SU-DHL-6 (cell line): ENCODE data around the gene PDZD2.

Source experiments
- H2AFZ ChIP-seq: fragments of 200-600 bp; sonication (generic); 2 replicates; pipeline ENCODE4 v1.6.1; 2014; ENCODE audit warnings: low read depth, mild to moderate bottlenecking, moderate library complexity, mixed read lengths, antibody characterized with exemption, low read length; ENCODE audit not compliant: severe bottlenecking
- H3F3A ChIP-seq: fragments of 200-600 bp; shearing (Covaris generic); 2 replicates; pipeline ENCODE4 v1.6.0; 2016; ENCODE audit warnings: antibody characterized with exemption, mild to moderate bottlenecking; ENCODE audit not compliant: insufficient read depth
- H3K27ac ChIP-seq: fragments of 200-600 bp; sonication (generic); 2 replicates; pipeline ENCODE4 v1.5.1; 2016; ENCODE audit warnings: low read depth, mild to moderate bottlenecking, low read length, moderate library complexity, mixed read lengths
- H3K27me3 ChIP-seq: fragments of 200-600 bp; sonication (generic), shearing (Covaris generic); 2 replicates; pipeline ENCODE4 v1.6.0; 2014; ENCODE audit warnings: mild to moderate bottlenecking, low read length
- H3K36me3 ChIP-seq: fragments of 200-600 bp; sonication (generic); 2 replicates; pipeline ENCODE4 v1.6.1; 2014; ENCODE audit warnings: mild to moderate bottlenecking, low read length, mixed read lengths
- H3K4me2 ChIP-seq: fragments of 300-600, 200-600 bp; shearing (Covaris generic), sonication (generic); 2 replicates; pipeline ENCODE4 v1.6.0; 2014; ENCODE audit warnings: low read length, low read depth, mild to moderate bottlenecking; ENCODE audit not compliant: poor library complexity, severe bottlenecking
- H3K4me3 ChIP-seq: fragments of 200-600 bp; sonication (generic); 2 replicates; pipeline ENCODE4 v1.5.1; 2014; ENCODE audit warnings: antibody characterized with exemption, low read length, mild to moderate bottlenecking, mixed read lengths; ENCODE audit not compliant: insufficient read depth, poor library complexity, severe bottlenecking
- H3K79me2 ChIP-seq: fragments of 200-600 bp; sonication (generic); 2 replicates; pipeline ENCODE4 v1.6.1; 2014; ENCODE audit warnings: mild to moderate bottlenecking, low read length, moderate library complexity; ENCODE audit not compliant: insufficient read depth
- H3K9ac ChIP-seq: fragments of 200-600 bp; sonication (generic); 2 replicates; pipeline ENCODE4 v1.7.0; 2014; ENCODE audit warnings: mild to moderate bottlenecking, low read length
- H3K9me2 ChIP-seq: fragments of 200-600 bp; sonication (generic); replicated peaks from 2 replicates; pipeline ENCODE4 v1.6.1; 2014; ENCODE audit warnings: low read length; ENCODE audit not compliant: insufficient read depth
- H3K9me3 ChIP-seq: fragments of 200-600 bp; sonication (generic); 2 replicates; pipeline ENCODE4 v1.6.1; 2014; ENCODE audit warnings: low read length, mixed read lengths; ENCODE audit not compliant: insufficient read depth
- H4K20me1 ChIP-seq: fragments of 200-600 bp; sonication (generic); 2 replicates; pipeline ENCODE4 v1.6.1; 2014; ENCODE audit warnings: low read depth, mild to moderate bottlenecking, antibody characterized with exemption, low read length, moderate library complexity, mixed read lengths
- CTCF ChIP-seq: fragments of 200-600 bp; sonication (generic); IDR thresholded peaks from one replicate; pipeline ENCODE4 v1.5.1; 2017; ENCODE audit warnings: antibody characterized with exemption, mild to moderate bottlenecking, low read length, moderate library complexity; ENCODE audit not compliant: insufficient read depth, poor library complexity, severe bottlenecking
- EZH2phosphoT487 ChIP-seq: fragments of 200-600 bp; sonication (generic), shearing (Covaris generic); conservative IDR thresholded peaks from 2 replicates; pipeline ENCODE4 v1.6.1; 2018; ENCODE audit warnings: mild to moderate bottlenecking, antibody characterized with exemption, low read length, moderate library complexity, mixed read lengths

The PDZD2 gene

GRCh38 chr5:31819926-31820516, 181.1 kb downstream of the PDZD2 start:
- H3K9ac ChIP-seq, result no peak overlapping the region
- TF ChIP-seq EZH2phosphoT487 (no peak), CTCF (no peak)

GRCh38 chr5:31823472-31823871, 184.5 kb downstream of the PDZD2 start:
- Histone ChIP-seq H4K20me1 (no peaks in the 10 kb centered on the region), H3K27me3 (no peaks in the 10 kb centered on the region), H3K9ac (no peak overlapping the region), H3K27ac (no peak overlapping the region), H3K4me3 (no peak overlapping the region), H3K9me3 (no peaks in the 10 kb centered on the region), H3F3A (no peaks in the 10 kb centered on the region), H3K79me2 (no peaks in the 10 kb centered on the region), H3K36me3 (no peaks in the 10 kb centered on the region), H2AFZ (no peak overlapping the region), H3K9me2 (no peaks in the 10 kb centered on the region), H3K4me2 (no peak overlapping the region)
- no peak for TF ChIP-seq CTCF
- TF ChIP-seq EZH2phosphoT487, result no peak

More at GRCh38 chr5:31819926-31820516, 181.1 kb downstream of the PDZD2 start:
- no peak overlapping the region for H3K27ac ChIP-seq
- H3K4me3 ChIP-seq, result no peak overlapping the region
- H3K27me3 ChIP-seq, result no peaks in the 10 kb centered on the region
- H3F3A ChIP-seq, result no peaks in the 10 kb centered on the region
- H3K79me2 ChIP-seq, result no peaks in the 10 kb centered on the region
- no peaks in the 10 kb centered on the region for H3K9me3 ChIP-seq
- H2AFZ ChIP-seq, result no peak overlapping the region
- H3K4me2 ChIP-seq, result no peak overlapping the region
- no peaks in the 10 kb centered on the region for H3K36me3 ChIP-seq
- no peaks in the 10 kb centered on the region for H4K20me1 ChIP-seq
- H3K9me2 ChIP-seq, result no peaks in the 10 kb centered on the region

- no peaks in the 10 kb centered on the region for H3K9me2 ChIP-seq
- H3K4me3 ChIP-seq, result no peak overlapping the region
- H4K20me1 ChIP-seq, result no peaks in the 10 kb centered on the region
- no peaks in the 10 kb centered on the region for H3K27me3 ChIP-seq
- no peaks in the 10 kb centered on the region for H3K79me2 ChIP-seq
- TF ChIP-seq CTCF (no peak), EZH2phosphoT487 (no peak)
- no peak overlapping the region for H2AFZ ChIP-seq
- H3F3A ChIP-seq, result no peaks in the 10 kb centered on the region
- H3K9me3 ChIP-seq, result no peaks in the 10 kb centered on the region
- no peak overlapping the region for H3K9ac ChIP-seq
- H3K4me2 ChIP-seq, result no peak overlapping the region
- no peak overlapping the region for H3K27ac ChIP-seq
- H3K36me3 ChIP-seq, result no peaks in the 10 kb centered on the region
Measured at GRCh38 chr5:31824869-31825517, 186.1 kb downstream of the PDZD2 start.
